Muscle layer of colon (tissue), 2 donors: ENCODE measurements around the gene GIPC1.
"Not testable (repeated sequence)": the region's sequence is repeated elsewhere in the genome, so short reads cannot be mapped to it uniquely, and the experiment has no call there.

Source experiments
- H3K27ac ChIP-seq: one replicate; pipeline ENCODE4 v1.7.0; 2013; ENCODE audit warnings: low read depth, mild to moderate bottlenecking, low read length, moderate library complexity
- H3K27me3 ChIP-seq, 2 donors: one replicate each; pipeline ENCODE4 v1.7.0; 2013; ENCODE audit warnings: low read length in 2 of 2, mild to moderate bottlenecking in 2 of 2; ENCODE audit not compliant: insufficient read depth in 2 of 2, control insufficient read depth in 1 of 2
- H3K36me3 ChIP-seq: one replicate; pipeline ENCODE4 v1.7.0; 2013; ENCODE audit warnings: mild to moderate bottlenecking, low read length; ENCODE audit not compliant: insufficient read depth
- H3K4me1 ChIP-seq: one replicate; pipeline ENCODE4 v1.7.0; 2013; ENCODE audit warnings: mild to moderate bottlenecking, low read length; ENCODE audit not compliant: insufficient read depth
- H3K4me3 ChIP-seq, 2 donors: one replicate each; pipeline ENCODE4 v1.7.0; 2013; ENCODE audit warnings: low read length in 2 of 2, low read depth in 1 of 2, mild to moderate bottlenecking in 1 of 2, moderate library complexity in 1 of 2
- H3K9ac ChIP-seq: one replicate; pipeline ENCODE4 v1.7.0; 2013; ENCODE audit warnings: low read length
- H3K9me3 ChIP-seq: one replicate; pipeline ENCODE4 v1.7.0; 2013; ENCODE audit warnings: mild to moderate bottlenecking, low read length
- donor health status: abdominal sarcoma.
- donor health status: Adenocarcinoma of cecum.

GIPC1 gene

GRCh38 chr19:14452303-14452702 lies 43.6 kb downstream of the GIPC1 start:
- H3K4me1 ChIP-seq, H3K27ac ChIP-seq, H3K9ac ChIP-seq, H3K4me3 ChIP-seq, H3K9me3 ChIP-seq, H3K27me3 ChIP-seq: not testable (repeated sequence)
- peaks cover 55% of the 10 kb centered on the region for H3K36me3 ChIP-seq

GRCh38 chr19:14450876-14451275 lies 45.1 kb downstream of the GIPC1 start:
- Histone ChIP-seq H3K27ac (no peak overlapping the region), H3K4me1 (no peaks in the 10 kb centered on the region), H3K4me3 (no peak overlapping the region), H3K9me3 (no peaks in the 10 kb centered on the region), H3K9ac (no peak overlapping the region), H3K27me3 (no peaks in the 10 kb centered on the region), H3K36me3 (peaks cover 62% of the 10 kb centered on the region)

- H3K36me3 ChIP-seq: peaks cover 62% of the 10 kb centered on the region
- no peak overlapping the region for H3K27ac ChIP-seq
- no peaks in the 10 kb centered on the region for H3K27me3 ChIP-seq
Observed at GRCh38 chr19:14450168-14450874, 45.6 kb downstream of the GIPC1 start.

GRCh38 chr19:14449321-14449720 lies 46.6 kb downstream of the GIPC1 start:
- H3K36me3 ChIP-seq: peaks cover 63% of the 10 kb centered on the region

More at GRCh38 chr19:14450168-14450874, 45.6 kb downstream of the GIPC1 start:
- Histone ChIP-seq H3K9me3 (no peaks in the 10 kb centered on the region), H3K4me3 (no peak overlapping the region), H3K4me1 (no peaks in the 10 kb centered on the region), H3K9ac (no peak overlapping the region)

GRCh38 chr19:14446336-14447036 lies 49.4 kb downstream of the GIPC1 start:
- Histone ChIP-seq H3K27me3 (no peaks in the 10 kb centered on the region), H3K9me3 (no peaks in the 10 kb centered on the region), H3K4me1 (no peaks in the 10 kb centered on the region), H3K4me3 (no peak overlapping the region), H3K9ac (no peak overlapping the region), H3K36me3 (peaks cover 74% of the 10 kb centered on the region), H3K27ac (no peak overlapping the region)

More at GRCh38 chr19:14449321-14449720, 46.6 kb downstream of the GIPC1 start:
- no peaks in the 10 kb centered on the region for H3K27me3 ChIP-seq
- H3K9ac ChIP-seq: no peak overlapping the region
- H3K27ac ChIP-seq: no peak overlapping the region
- H3K4me3 ChIP-seq: no peak overlapping the region
- no peaks in the 10 kb centered on the region for H3K4me1 ChIP-seq
- H3K9me3 ChIP-seq: no peaks in the 10 kb centered on the region

- peaks cover 50% of the 10 kb centered on the region for H3K36me3 ChIP-seq
Observed at GRCh38 chr19:14443632-14444216, 52.2 kb downstream of the GIPC1 start.

GRCh38 chr19:14442891-14443631 lies 52.9 kb downstream of the GIPC1 start:
- H3K27me3 ChIP-seq: no peaks in the 10 kb centered on the region
- H3K4me1 ChIP-seq: peaks cover 5% of the 10 kb centered on the region
- no peaks in the 10 kb centered on the region for H3K9me3 ChIP-seq
- peaks cover 43% of the 10 kb centered on the region for H3K36me3 ChIP-seq
- H3K27ac ChIP-seq: no peak overlapping the region
- H3K9ac ChIP-seq: no peak overlapping the region
- no peak overlapping the region for H3K4me3 ChIP-seq

More at GRCh38 chr19:14443632-14444216, 52.2 kb downstream of the GIPC1 start:
- Histone ChIP-seq H3K9ac (no peak overlapping the region), H3K27ac (no peak overlapping the region), H3K27me3 (no peaks in the 10 kb centered on the region), H3K4me1 (peaks cover 5% of the 10 kb centered on the region), H3K9me3 (no peaks in the 10 kb centered on the region), H3K4me3 (no peak overlapping the region)

GRCh38 chr19:14441041-14441938 lies 54.6 kb downstream of the GIPC1 start:
- Histone ChIP-seq H3K9ac (no peak overlapping the region), H3K36me3 (peaks cover 30% of the 10 kb centered on the region), H3K27ac (no peak overlapping the region), H3K4me1 (peaks cover 5% of the 10 kb centered on the region), H3K27me3 (no peaks in the 10 kb centered on the region), H3K9me3 (no peaks in the 10 kb centered on the region), H3K4me3 (no peak overlapping the region)

- Histone ChIP-seq H3K9ac (no peak overlapping the region), H3K4me3 (peak overlapping the region in 1 of 2 donors; percentile 18), H3K4me1 (peaks cover 11% of the 10 kb centered on the region), H3K36me3 (peaks cover 26% of the 10 kb centered on the region), H3K27me3 (no peaks in the 10 kb centered on the region), H3K27ac (no peak overlapping the region), H3K9me3 (no peaks in the 10 kb centered on the region)
Observed at GRCh38 chr19:14440049-14440448, 55.9 kb downstream of the GIPC1 start.

GRCh38 chr19:14439014-14439413 lies 56.9 kb downstream of the GIPC1 start:
- Histone ChIP-seq H3K27me3 (no peaks in the 10 kb centered on the region), H3K4me3 (no peak overlapping the region), H3K9ac (no peak overlapping the region), H3K27ac (no peak overlapping the region), H3K9me3 (no peaks in the 10 kb centered on the region), H3K36me3 (peaks cover 17% of the 10 kb centered on the region), H3K4me1 (peaks cover 21% of the 10 kb centered on the region)
